ENCODE data around the gene CINP.
A peak's percentile ranks its signal among the peaks of the same experiment; 100 is the strongest.

The CINP gene

DNA sequence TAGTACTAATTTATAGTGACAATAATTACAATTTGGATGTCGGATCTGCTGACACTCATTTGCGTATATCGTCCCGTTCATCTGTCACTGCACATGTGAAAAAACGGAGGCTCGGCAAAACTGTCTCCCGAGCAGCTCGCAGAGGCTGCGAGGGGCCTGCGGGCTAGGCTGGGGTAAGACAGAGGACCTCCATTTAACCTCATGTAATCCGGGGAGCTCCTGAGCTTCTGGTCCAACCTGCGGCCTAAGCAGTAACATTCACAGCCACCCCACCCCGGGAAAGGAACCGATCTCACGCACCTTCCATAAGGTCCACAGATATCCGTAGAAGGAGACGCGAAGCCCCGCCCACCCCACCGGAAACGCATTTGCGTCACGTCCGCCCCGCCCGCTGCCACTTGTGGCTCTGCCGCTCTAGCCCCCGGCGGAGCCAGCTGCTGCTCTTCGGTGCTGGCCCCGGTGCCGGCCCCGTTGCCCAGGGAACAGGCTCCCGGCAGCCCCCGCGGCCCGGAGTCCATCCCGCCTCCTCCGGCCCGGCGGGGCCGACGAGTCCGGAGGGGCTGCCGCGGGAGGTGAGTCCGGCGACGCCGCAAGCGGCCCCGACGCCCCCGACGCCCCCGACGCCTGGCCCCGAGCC, at the start of gene CINP, which contains the start of gene TECPR2:
TSS of gene CINP (minus strand) at position 346 of the 637 bp plus-strand sequence. CDS start at position 307, 39 bp downstream.
TSS of gene TECPR2 (plus strand) at position 397 of the 637 bp plus-strand sequence. CDS start 13,781 bp downstream, outside the sequence.
- peak; percentile 88 to 89 for DNase-seq

DNA sequence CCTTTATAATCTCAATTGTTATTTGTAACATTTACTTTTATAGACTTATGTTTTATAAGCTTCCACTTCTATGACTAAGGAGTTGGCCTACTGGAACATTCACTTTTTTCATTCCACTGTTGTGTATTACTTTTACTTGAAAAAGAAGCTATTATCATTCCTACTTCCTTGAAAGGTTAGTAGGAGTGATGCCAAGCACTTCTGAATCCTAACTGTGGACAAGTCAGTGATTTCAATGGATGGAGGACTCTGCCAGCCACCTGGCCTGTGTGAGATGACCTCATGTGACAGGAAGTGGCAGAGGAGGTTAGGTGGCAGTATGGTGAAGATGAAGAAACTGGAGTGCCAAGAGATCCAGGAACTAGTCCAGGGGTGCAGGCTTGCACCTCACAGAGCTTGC, 46.0 kb upstream of the CINP start:
- no peak for DNase-seq

DNA sequence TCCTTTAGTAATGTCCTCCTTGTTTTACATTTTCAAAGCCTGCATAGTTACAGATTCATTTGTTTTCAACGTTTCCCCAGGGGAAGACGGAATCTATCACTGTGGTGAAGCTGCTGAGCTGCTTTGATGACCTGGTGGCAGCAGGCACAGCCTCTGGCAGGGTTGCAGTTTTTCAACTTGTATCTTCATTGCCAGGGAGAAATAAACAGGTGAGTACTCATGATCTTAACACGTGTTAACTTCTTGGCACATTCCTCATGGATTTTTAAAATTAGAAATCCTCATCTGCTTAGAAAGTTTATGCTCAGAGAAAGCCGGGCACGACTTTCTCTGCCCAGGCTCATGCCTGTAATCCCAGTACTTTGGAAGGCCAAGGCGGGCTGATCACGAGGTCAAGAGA, 44.6 kb upstream of the CINP start:
- DNase-seq, result no peak

DNA sequence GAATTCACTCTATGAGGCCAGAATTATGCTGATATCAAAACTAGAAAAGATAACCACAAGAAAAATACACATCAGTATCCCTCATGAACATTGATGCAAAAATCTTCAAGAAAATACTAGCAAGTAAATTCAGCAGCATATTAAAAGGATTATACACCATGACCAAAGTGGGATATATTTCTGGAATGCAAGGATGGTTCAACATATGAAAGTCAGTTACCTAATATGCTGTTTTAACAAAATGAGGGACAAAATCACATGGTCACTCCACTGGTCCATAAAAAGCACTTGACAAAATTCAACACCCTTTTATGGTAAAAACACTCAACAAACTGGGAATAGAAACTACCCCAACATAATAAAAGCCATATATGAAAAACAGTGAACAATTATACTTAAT, 40.3 kb upstream of the CINP start:
- no peak for DNase-seq

DNA sequence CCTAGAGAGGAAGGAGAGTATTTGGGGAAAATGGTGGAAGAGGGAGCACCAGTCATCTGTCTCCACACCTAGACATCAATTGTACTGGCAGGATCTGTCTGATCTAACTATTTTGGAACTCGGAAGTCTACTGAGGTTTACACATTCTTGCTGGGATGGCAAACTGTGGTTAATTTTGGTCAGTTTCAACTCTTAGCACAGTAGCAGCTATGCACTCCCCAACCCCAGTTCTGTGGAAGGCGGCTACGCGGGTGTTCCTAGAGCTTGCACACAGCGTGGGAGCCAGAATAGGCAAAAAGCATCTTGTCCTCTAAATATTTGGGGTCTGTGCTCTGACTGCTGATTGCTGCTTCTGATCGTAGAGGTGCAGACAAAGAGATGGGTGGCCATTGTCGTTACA, 33.8 kb upstream of the CINP start:
- no peak for DNase-seq

DNA sequence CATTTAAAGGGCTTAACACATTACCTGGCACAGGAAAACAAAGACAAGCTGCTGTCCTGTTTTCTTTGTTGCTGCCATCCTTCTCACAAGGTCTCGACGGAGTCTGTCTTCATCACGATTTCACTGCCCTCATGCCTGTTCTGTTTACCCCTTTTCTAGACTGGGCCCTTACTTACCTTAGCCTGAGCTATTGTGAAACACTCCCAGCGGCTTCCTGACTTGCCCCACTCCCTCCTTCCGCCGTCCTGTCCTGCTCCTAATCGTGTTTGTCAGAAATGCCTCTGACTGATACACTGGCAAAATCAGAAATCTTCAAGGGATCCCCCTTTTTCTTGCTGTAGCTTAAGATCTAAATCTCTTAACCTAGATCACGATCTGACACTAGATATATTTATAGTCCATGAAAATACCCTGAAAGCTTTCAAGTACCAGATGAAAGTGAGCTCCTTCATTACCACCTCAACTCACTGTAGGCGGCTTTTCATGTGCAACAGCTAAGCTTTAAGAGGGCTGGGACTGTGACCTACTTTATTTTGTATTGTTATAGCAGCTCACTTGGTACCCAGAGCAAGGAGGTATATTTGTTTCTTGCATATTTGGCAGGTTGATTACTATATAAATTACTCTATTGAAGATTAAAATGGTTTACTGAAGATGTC, 32.2 kb upstream of the CINP start:
- peak in 1 of 2 donors; percentile 7 for DNase-seq

DNA sequence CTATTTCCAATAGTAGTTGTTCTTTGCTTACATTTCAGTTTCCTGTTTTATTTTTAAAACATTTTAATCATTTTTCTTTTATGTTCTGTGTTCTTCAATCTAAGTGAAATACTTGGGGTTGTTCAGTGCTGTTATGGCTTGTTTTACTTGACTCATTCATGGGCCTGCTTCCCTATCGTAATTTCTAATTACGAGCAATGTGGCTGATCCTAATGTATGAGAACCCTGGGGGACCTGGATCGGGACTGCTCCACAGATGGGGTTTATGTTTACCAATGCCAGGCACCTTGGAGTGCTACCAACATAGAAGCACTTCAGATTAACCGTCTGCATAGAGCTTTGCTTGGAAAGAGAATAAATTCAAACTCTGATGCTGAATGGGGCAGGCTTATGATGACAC, 29.8 kb upstream of the CINP start:
- DNase-seq, result no peak

DNA sequence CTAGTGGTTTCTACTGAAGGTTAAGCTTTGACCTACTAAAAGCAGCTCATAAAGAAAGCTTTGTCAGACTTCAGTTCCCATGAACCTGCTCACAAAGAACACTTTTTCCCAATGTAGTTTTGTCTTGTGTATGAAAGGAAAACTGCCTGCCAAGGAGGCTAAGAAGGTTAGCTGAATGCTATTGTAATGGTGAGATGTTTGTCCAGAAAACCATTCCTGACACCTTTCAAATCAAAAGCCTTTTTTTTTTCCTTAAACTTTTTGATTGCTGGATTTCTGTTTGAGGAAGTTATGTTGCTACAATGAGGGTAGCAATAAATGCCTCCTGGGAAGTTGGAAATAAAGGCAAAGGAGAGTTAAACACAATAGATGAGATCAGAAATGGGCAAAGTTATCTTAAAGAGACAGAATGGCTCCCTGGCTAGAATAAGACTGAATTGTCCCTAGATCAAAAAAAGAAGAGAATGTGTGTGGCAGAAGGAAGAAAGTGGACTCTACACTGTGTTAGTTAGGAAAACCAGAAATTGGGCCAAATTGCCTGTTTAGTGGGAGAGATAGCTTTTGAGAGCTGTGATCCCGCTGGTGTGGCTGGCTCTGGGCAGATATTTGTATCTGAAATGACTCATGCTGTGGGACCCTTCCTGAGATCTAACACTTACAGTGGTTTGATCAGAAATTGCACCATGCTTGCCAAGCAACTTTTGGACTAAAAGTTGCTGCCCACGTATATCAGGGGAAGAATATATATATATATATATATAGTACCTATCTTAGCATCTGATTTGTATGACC, 27.6 kb upstream of the CINP start:
- DNase-seq, result no peak

DNA sequence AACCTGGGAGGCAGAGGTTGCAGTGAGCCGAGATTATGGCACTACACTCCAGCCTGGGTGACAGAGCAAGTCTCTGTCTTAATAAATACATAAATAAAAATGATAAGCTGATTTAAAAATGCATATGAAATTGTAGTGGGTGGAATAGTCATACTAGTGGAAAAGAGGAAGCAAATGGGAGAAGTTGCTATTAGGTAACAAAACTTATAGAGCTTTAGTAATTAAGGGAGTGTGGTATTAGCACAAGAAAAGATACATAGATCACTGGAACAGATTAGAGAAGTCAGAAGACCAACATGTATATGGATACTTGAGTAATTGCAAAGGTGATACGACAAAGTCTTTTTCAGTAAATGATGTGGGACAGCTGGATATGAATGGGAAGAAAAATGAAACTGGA, 26.6 kb upstream of the CINP start:
- DNase-seq, result no peak

DNA sequence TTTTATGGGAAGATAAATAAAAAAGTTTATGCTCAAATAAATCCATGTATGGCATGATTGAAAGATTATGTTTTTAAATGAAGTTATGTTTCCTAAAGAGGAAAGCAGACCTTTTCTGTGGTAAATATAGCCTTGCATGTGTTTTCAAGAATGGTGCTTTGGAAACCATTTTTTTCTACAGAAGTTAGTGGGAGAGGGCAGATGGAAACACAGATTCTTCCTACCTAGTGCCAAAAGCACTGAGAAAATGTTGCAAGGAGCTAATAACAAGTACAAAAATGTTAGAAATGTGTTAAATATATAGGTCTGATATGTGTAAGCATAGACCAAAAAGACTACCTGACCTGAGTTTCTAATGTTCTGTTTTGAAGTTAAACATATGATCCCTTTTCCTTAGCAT, 24.4 kb upstream of the CINP start:
- DNase-seq, result no peak

DNA sequence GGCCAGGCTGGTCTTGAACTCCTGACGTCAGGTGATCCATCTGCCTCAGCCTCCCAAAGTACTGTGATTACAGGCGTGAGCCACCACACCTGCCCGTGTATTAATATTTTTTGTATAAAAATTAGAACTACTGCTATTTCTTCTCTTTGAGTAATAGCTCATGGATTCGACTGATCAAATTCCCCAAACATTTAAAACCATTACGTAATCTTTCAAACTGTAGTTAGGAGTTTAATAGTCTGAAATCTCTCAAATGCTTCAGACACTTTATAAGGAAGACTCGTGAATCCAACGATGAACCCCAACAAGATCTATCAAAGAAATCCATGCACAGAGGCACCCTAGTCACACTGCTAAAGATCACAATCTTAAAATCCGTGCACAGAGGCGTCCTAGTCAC, 16.1 kb upstream of the CINP start:
- DNase-seq, result no peak

DNA sequence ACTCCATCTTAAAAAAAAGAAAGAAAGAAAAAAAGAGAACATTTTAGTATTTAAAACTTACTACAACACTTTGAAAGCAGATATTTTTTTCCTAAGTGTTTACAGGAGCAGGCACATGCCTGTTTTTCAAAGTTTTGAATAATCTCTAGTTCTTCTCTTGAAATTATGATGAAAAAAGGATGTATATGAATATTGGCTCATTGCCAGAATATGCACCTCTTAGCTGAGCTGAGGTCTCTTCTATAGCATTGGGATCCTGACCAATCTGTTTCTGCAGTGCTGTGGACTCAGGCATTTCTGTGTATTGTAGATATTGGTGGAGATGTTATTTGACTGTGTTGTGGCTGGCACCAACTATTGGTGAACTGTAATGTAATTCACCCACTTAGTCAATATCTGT, 15.0 kb upstream of the CINP start:
- no peak for DNase-seq

DNA sequence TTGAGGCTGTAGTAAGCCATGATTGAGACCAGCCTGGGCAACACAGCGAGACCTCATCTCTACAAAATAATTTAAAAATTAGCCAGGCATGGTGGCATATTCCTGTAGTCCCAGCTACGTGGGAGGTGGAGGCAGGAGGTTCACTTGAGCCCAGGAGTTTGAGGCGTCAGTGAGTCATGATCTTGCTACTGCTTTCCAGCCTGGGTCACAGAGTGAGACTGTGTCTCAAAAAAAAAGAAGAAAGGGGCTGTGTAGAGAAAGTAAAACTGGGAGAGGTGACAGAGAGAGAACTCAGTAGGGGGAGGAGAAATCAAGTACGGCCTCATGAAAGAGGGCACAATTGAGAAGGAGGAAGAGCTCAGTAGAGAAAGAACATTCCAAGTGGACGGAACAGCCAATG, 12.4 kb upstream of the CINP start:
- no peak for DNase-seq

DNA sequence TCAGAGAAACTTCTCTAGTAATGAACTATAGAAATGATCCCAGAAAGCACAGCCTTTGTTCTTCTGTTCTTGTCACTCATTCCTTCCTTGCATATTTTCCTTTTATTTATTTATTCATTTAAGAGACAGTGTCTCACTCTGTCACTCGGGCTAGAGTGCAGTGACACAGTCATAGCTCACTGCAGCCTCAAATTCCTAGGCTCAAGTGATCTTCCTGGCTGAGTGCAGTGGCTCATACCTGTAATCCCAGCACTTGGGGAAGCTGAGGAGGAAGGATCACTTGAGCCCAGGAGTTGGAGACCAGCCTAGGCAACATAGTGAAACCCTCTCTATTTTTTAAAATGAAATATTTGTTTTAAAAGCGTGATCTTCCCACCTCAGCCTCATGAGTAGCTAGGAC, 11.6 kb upstream of the CINP start:
- DNase-seq, result no peak

DNA sequence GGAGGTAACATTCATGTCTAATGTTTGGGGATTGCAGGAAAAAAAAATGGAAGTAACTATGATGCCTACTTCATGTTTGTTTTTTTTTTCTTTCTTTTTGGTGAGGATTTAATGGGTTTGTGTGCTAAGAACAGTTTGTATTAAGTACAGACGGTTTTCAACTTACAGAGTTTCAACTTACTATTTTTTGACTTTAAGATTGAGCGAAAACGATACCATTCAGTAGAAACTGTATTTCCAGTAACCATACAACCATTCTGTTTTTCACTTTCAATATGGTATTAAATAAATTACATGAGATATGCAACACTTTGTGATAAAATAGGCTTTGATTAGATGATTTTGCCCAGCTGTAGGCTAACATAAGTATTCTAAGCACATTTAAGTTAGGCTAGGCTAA, 10.4 kb upstream of the CINP start:
- no peak for DNase-seq

DNA sequence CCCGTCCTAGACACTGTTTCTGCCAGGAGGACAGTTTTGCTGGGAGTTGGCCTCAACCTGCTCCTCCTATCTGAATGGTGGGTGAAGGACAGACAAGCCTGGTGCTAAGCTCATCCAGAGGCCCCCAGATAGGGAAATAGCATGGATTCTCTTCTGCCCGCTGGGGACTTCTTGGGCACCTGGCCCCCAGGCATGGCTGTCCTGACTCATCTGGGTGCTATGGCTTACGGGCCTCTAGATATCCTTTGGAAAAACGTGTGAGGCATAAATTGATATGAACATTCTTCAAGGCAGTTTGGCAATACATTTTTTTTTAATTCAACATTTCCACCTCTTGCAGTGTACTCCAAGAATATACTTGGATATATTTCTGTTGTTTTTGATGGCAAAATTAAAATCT, 8.7 kb upstream of the CINP start:
- no peak for DNase-seq

DNA sequence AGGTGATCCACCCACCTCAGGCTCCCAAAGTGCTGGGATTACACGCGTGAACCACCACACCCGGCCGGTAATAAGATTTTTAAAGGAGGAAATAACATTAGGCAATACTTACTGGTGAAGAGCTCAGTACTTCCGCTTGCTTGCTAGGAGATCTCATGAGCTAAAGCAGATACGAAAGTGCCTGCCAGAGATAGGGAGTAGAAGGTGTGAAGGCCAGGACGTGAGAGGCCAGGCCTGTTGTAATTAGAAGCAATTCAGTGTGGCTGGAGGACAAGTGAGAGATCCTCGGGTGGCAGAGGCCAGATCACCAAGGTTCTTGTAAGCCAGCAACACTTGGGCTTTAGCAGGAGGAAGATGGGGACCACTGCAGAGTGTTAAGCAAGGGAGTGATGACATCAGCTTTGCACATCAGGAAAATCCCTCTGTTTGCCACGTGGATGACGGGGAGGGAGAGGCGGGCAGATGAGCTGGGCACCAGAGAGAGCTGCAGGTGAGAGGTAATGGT, 7.7 kb upstream of the CINP start:
- DNase-seq, result peak in 1 of 2 donors; percentile 35

DNA sequence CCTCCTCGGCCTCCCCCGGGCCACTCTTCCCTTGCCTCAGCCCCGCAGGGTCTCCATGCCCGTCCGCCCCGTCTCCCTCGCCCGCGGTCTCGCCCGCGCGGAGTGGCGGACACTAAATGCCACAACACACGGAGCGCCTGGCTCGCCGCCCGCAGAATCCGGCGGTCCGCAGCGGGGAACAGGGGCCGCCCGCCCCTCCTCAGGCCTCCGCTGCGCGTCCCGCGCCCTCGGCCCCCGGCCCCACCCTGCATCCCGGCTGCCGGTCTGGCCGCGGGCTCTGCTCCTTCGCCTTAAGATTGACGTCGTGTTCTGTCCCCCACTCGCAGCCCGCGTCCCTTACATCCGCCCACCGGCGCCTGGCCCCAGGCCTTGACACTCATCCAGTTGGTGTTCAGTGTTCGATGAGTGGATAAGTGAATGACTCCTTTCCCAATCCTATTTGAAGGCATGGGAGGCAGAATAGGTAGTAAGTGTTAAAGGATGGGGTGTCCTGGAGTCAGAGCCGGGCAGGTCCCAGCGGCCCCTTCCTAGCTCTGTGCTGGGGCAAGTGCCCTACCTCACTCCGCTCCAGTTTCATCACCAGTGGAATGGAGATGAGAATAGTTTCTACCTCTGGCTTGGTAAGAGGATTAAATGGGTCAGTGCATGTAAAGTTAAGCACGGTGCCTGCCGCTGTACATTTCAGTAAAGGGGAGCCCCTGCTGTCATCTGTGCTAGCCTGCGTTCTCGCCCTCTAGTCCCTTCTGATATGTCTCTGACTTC, 673 bp upstream of the CINP start:
- DNase-seq, result no peak

DNA sequence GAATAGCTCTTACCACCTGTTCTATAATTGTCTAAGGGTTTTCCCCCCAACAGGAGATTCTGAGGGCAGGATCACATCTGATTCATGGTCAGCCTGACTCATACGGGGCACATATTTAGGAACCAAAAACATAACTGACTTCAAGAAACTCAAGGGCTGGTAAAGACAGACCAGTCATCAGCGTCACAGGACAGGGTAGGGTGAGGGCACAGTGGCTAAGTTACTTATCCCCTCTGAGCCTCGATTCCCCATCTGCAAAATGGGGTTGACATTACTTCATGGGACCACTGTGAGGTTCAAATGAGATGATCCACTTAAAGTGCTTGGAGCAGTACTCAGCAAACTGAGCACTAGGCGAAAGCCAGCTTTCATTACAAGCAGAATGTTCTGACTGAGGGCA, 606 bp downstream of the CINP start:
- DNase-seq, result peak; percentile 8 to 27

DNA sequence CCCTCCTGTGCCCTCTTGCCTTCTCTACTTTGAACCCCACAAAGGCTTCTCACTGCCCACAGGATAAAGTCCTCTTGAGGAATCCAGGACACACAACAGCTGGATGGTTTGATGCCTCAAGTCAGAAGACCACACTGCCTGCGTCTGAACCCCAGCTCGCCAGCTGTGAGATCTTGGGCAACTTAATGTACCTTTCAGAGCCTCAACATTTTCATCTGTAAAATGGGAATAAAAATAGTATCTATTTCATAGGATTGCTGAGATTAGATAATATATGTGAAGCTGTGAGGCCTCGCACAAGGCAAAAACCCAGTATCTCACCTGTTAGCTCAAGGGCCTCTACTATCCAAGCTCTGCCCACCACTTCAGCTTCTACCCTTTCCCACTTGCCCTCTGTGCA, 2.3 kb downstream of the CINP start:
- DNase-seq, result no peak

DNA sequence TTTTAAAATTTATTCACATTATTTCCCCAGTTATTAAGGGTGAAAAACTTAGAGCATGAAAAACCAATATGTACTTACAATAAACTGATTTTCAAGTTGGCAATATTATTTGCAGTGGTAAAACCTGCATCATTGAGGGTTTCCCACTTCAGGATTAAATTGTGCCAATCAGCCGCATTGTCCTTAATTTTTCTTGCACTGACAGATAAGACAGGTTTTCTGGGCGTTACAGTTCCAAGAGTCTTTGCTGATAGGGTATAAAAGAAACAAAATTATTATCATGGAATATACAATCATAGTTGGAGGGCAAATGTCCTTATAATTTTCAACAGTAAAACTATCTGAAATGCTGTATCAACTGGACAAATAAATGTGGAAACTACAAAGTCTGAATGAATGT, 3.3 kb downstream of the CINP start:
- no peak for DNase-seq

DNA sequence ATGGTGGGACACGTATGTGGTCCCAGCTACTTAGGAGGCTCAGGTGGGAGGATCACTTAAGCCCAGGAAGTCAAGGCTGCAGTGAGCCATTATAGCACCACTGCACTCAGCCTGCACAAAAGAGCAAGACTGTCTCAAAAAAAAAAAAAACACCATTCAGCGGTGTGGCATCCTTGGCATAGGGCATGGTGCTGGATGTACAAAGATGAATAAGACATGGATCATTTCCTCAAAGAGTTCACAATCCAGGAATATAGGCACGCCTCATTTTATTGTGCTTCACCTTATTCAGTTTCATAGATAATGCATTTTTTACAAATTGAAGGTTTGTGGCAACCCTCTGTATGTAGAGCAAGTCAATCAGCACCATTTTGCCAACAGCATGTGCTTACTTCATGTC, 6.4 kb downstream of the CINP start:
- DNase-seq, result no peak

DNA sequence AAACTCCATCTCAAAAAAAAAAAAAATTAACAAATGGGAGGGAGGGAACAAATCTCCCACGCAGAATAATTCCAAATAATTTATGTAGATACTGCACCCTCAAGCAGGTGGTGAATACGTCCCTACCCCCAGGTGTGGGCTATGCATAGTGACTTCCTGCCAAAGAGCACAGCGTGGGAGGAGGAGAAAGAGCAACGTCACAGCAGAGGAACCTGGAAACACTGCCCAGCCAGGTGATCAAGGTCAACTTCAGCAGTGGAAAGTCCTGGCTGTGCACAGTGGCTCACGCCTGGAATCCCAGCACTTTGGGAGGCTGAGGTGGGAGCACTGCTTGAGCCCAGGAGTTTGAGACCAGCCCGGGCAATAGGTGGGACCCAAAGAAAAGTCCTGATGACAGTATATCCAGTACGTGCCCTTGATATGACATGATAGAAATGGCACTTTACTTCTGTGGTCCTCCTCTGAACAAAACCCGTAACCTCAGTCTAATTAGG, 9.5 kb downstream of the CINP start:
- no peak for DNase-seq
